HG02759 (cell line): Measurements from ENCODE around the gene GRIP1.
"Not testable (repeated sequence)": the region's sequence is repeated elsewhere in the genome, so short reads cannot be mapped to it uniquely, and the experiment has no call there.

Experiments
- ATAC-seq: cut with Tn5 transposase; IDR thresholded peaks from one replicate; pipeline ENCODE4 v1.9.1; 2021; ENCODE audit warnings: mild to moderate bottlenecking, moderate library complexity; ENCODE audit not compliant: unreplicated experiment

The GRIP1 gene

GRCh38 chr12:66341126-66341525 is 337.8 kb downstream of the GRIP1 start:
- no peak for ATAC-seq

GRCh38 chr12:66340131-66340530 is 338.7 kb downstream of the GRIP1 start:
- ATAC-seq = no peak

GRCh38 chr12:66337381-66338010 is 341.4 kb downstream of the GRIP1 start:
- ATAC-seq = no peak

GRCh38 chr12:66335746-66336145 is 343.1 kb downstream of the GRIP1 start:
- no peak for ATAC-seq

GRCh38 chr12:66331814-66332213 is 347.1 kb downstream of the GRIP1 start:
- no peak for ATAC-seq

GRCh38 chr12:66331016-66331415 is 347.9 kb downstream of the GRIP1 start:
- no peak for ATAC-seq

- no peak for ATAC-seq
Measured at GRCh38 chr12:66329941-66330340, 348.9 kb downstream of the GRIP1 start.

GRCh38 chr12:66323017-66323416 is 355.9 kb downstream of the GRIP1 start:
- ATAC-seq = no peak

- ATAC-seq = no peak
Measured at GRCh38 chr12:66321435-66321834, 357.4 kb downstream of the GRIP1 start.

- no peak for ATAC-seq
Measured at GRCh38 chr12:66320996-66321395, 357.9 kb downstream of the GRIP1 start.

- no peak for ATAC-seq
Measured at GRCh38 chr12:66319266-66319954, 359.5 kb downstream of the GRIP1 start.

GRCh38 chr12:66314278-66314677 is 364.6 kb downstream of the GRIP1 start:
- no peak for ATAC-seq

- ATAC-seq = no peak
Measured at GRCh38 chr12:66312189-66312588, 366.7 kb downstream of the GRIP1 start.

- ATAC-seq = no peak
Measured at GRCh38 chr12:66309606-66310005, 369.3 kb downstream of the GRIP1 start.

- no peak for ATAC-seq
Measured at GRCh38 chr12:66304296-66304900, 374.5 kb downstream of the GRIP1 start.

- not testable (repeated sequence) for ATAC-seq
Measured at GRCh38 chr12:66303316-66303804, 375.5 kb downstream of the GRIP1 start.

- ATAC-seq = no peak
Measured at GRCh38 chr12:66302827-66303169, 376.1 kb downstream of the GRIP1 start.

GRCh38 chr12:66301944-66302826 is 376.7 kb downstream of the GRIP1 start, which contains the start of gene HELB:
TSS of gene HELB (plus strand) at chr12:66302493. CDS start at chr12:66302604, 111 bp downstream.
- ATAC-seq = peak; percentile 97

- no peak for ATAC-seq
Measured at GRCh38 chr12:66297923-66298322, 381.0 kb downstream of the GRIP1 start.
